Keratinocyte (primary cell): ENCODE data around the gene CPHXL2. TPM values are rescaled to one million over a fixed set of nuclear protein-coding genes. Genes with fewer than 3 reads are reported as not detected.

Experiments
- DNase-seq: peaks from one replicate; pipeline ENCODE4 v3.0.0-alpha.2; 2011; ENCODE audit warnings: low read depth, missing footprints, low spot score
- FAIRE-seq: peaks from 2 replicates; lab custom pipeline; 2011; peaks lifted over from hg19 to GRCh38; lab: Jason Lieb, UNC
- H2AFZ ChIP-seq: 2 replicates; pipeline ENCODE4 v1.6.0; 2012; ENCODE audit warnings: low read length, control low read depth, inconsistent platforms; ENCODE audit not compliant: control insufficient read depth
- H3K27ac ChIP-seq: 2 replicates; pipeline ENCODE4 v1.5.1; 2011; ENCODE audit warnings: low read length; ENCODE audit not compliant: control insufficient read depth, insufficient read depth
- H3K27me3 ChIP-seq: 3 replicates; pipeline ENCODE4 v1.6.0; 2011; ENCODE audit warnings: low read length; ENCODE audit not compliant: control insufficient read depth, insufficient read depth; ENCODE audit errors: extremely low read depth
- H3K36me3 ChIP-seq, 2 experiments: 2 replicates in 1 of 2; 3 replicates in 1 of 2; pipeline ENCODE4 v1.5.1; 2011; ENCODE audit warnings: low read length in 2 of 2, mild to moderate bottlenecking in 1 of 2; ENCODE audit not compliant: control insufficient read depth in 2 of 2, insufficient read depth in 2 of 2; ENCODE audit errors: extremely low read depth in 1 of 2
- H3K4me1 ChIP-seq: 3 replicates; pipeline ENCODE4 v1.5.1; 2011; ENCODE audit warnings: low read length; ENCODE audit not compliant: control insufficient read depth, insufficient read depth; ENCODE audit errors: extremely low read depth
- H3K4me2 ChIP-seq: 3 replicates; pipeline ENCODE4 v1.6.0; 2011; ENCODE audit warnings: low read depth, low read length; ENCODE audit not compliant: control insufficient read depth, insufficient read depth; ENCODE audit errors: extremely low read depth
- H3K4me3 ChIP-seq, 3 experiments: fragments of 200-600 bp in 1 of 3; sonication (generic) in 1 of 3; 2 replicates in 2 of 3; 3 replicates in 1 of 3; pipeline ENCODE4 v1.5.1; 2011 to 2016; ENCODE audit warnings: low read length in 3 of 3, mild to moderate bottlenecking in 3 of 3, control low read depth in 2 of 3, inconsistent platforms in 1 of 3, low read depth in 1 of 3, mixed read lengths in 1 of 3, mixed run types in 1 of 3, moderate library complexity in 1 of 3; ENCODE audit not compliant: control insufficient read depth in 2 of 3, insufficient read depth in 2 of 3; ENCODE audit errors: extremely low read depth in 1 of 3
- H3K79me2 ChIP-seq: 2 replicates; pipeline ENCODE4 v1.6.0; 2012; ENCODE audit warnings: low read length; ENCODE audit not compliant: control insufficient read depth, insufficient read depth
- H3K9ac ChIP-seq: 3 replicates; pipeline ENCODE4 v1.6.0; 2011; ENCODE audit warnings: low read length; ENCODE audit not compliant: control insufficient read depth, insufficient read depth; ENCODE audit errors: extremely low read depth
- H3K9me1 ChIP-seq: 3 replicates; pipeline ENCODE4 v1.6.0; 2011; ENCODE audit warnings: low read length; ENCODE audit not compliant: control insufficient read depth, insufficient read depth; ENCODE audit errors: extremely low read depth
- H3K9me3 ChIP-seq: 2 replicates; pipeline ENCODE4 v1.5.1; 2012; ENCODE audit warnings: low read depth, low read length; ENCODE audit not compliant: control insufficient read depth
- H4K20me1 ChIP-seq: 3 replicates; pipeline ENCODE4 v1.6.0; 2011; ENCODE audit warnings: low read length; ENCODE audit not compliant: control insufficient read depth, insufficient read depth; ENCODE audit errors: extremely low read depth
- CTCF ChIP-seq, 3 experiments: IDR thresholded peaks in 1 of 3; conservative IDR thresholded peaks in 1 of 3; optimal IDR thresholded peaks in 1 of 3; 2 replicates in 2 of 3; 3 replicates in 1 of 3; pipeline versions ENCODE3 to v1.5.1; 2011; ENCODE audit warnings: low read length in 3 of 3, mild to moderate bottlenecking in 3 of 3, moderate library complexity in 2 of 3, control low read depth in 1 of 3, inconsistent platforms in 1 of 3; ENCODE audit not compliant: insufficient read depth in 2 of 3; ENCODE audit errors: extremely low read depth in 1 of 3
- EZH2 ChIP-seq: IDR thresholded peaks from one replicate; pipeline ENCODE4 v1.6.1; 2012; ENCODE audit warnings: inconsistent platforms, mild to moderate bottlenecking, low read length, moderate library complexity
- dilution Hi-C: fragments of 300-500 bp; cut with MboI; formaldehyde crosslinking; loops from one replicate; pipeline ENCODE4 v1.7.0; 2020; ENCODE audit warnings: low sequenced_read_pairs; ENCODE audit not compliant: extremely low pct_ligation_motif_present
- polyA plus RNA-seq, 5 experiments: library from polyadenylated mRNA; depleted of rRNA in 3 of 5; stranded (reverse) in 3 of 5; stranded (forward) in 1 of 5; unstranded in 1 of 5; fragments of >200 nt; gene quantifications; 1 replicate in 1 of 5; 2 replicates in 3 of 5; 3 replicates in 1 of 5; pipeline versions ENCODE4 v1.2.1 to v1.2.3, GENCODE V29; 2011 to 2012; ENCODE audit warnings: missing spikeins in 2 of 5, low read depth in 1 of 5, low replicate concordance in 1 of 5

CPHXL2 gene
- polyA plus RNA-seq, 1 donor (not counting 4 experiments of a cell fraction or from before 2014, with no cell fraction given) = not detected

- H3K4me3 ChIP-seq = no peak overlapping the region
- H3K9me1 ChIP-seq = no peaks in the 10 kb centered on the region
- H2AFZ ChIP-seq = no peak overlapping the region
- no peak for FAIRE-seq
- H3K79me2 ChIP-seq = no peaks in the 10 kb centered on the region
- H3K27ac ChIP-seq = no peak overlapping the region
- dilution Hi-C loops = no loop called here
- H3K27me3 ChIP-seq = no peaks in the 10 kb centered on the region
- TF ChIP-seq CTCF (optimal IDR thresholded peaks at IDR 0.05 in 1 of 3, IDR thresholded peaks at IDR 0.05 in 1 of 3, conservative IDR thresholded peaks at IDR 0.05 in 1 of 3; ENCODE audit: extremely low read depth in 1 of 3, insufficient read depth in 2 of 3, low read length in 3 of 3) (no peak), EZH2 (no peak)
- no peaks in the 10 kb centered on the region for H3K9me3 ChIP-seq
- no peak for DNase-seq
- no peaks in the 10 kb centered on the region for H3K4me1 ChIP-seq
- H3K36me3 ChIP-seq = no peaks in the 10 kb centered on the region
- no peak overlapping the region for H3K9ac ChIP-seq
- H4K20me1 ChIP-seq = no peaks in the 10 kb centered on the region
- no peak overlapping the region for H3K4me2 ChIP-seq
Measured at GRCh38 chr16:75702242-75702641, 25.4 kb upstream of the CPHXL2 start.

GRCh38 chr16:75701361-75701760, 24.6 kb upstream of the CPHXL2 start, which contains the start of gene DUXB:
TSS of gene DUXB (minus strand) at chr16:75701461. CDS start at chr16:75701418, 43 bp downstream.
- Histone ChIP-seq H3K36me3 (no peaks in the 10 kb centered on the region), H3K9me3 (no peaks in the 10 kb centered on the region), H3K4me3 (no peak within 1 kb of the TSS), H3K27me3 (no peaks in the 10 kb centered on the region), H3K9ac (no peak within 1 kb of the TSS), H3K4me2 (no peak within 1 kb of the TSS), H3K4me1 (no peaks in the 10 kb centered on the region), H3K9me1 (no peaks in the 10 kb centered on the region), H3K27ac (no peak within 1 kb of the TSS), H4K20me1 (no peaks in the 10 kb centered on the region), H3K79me2 (no peaks in the 10 kb centered on the region), H2AFZ (no peak within 1 kb of the TSS)
- FAIRE-seq (no peak), DNase-seq (no peak)
- TF ChIP-seq CTCF (optimal IDR thresholded peaks at IDR 0.05 in 1 of 3, IDR thresholded peaks at IDR 0.05 in 1 of 3, conservative IDR thresholded peaks at IDR 0.05 in 1 of 3; ENCODE audit: extremely low read depth in 1 of 3, insufficient read depth in 2 of 3, low read length in 3 of 3) = no peak
- no peak for TF ChIP-seq EZH2
- dilution Hi-C loops = no loop called here
